Activated CD4-positive, alpha-beta T cell treated with anti-CD3 and anti-CD28 coated beads, Interleukin-2, amount 50 U/mL, for 48 hours (primary cell): ENCODE measurements around the gene MDGA2.

ENCODE experiments used
- DNase-seq, 2 experiments: peaks; one replicate each; pipeline ENCODE4 v3.0.0-alpha.2; 2020

MDGA2 gene

GRCh38 chr14:47483449-47483848, 192.0 kb downstream of the MDGA2 start:
- DNase-seq = no peak

- no peak for DNase-seq
These were observed 204.3 kb downstream of the MDGA2 start for GRCh38 chr14:47471075-47471474.

GRCh38 chr14:47466916-47467315, 208.5 kb downstream of the MDGA2 start:
- no peak for DNase-seq

GRCh38 chr14:47454025-47454424, 221.4 kb downstream of the MDGA2 start:
- DNase-seq = no peak

- no peak for DNase-seq
These were observed 228.3 kb downstream of the MDGA2 start for GRCh38 chr14:47447076-47447475.

- DNase-seq = no peak
These were observed 233.2 kb downstream of the MDGA2 start for GRCh38 chr14:47442211-47442610.

GRCh38 chr14:47439953-47440352, 235.5 kb downstream of the MDGA2 start:
- DNase-seq = no peak

- no peak for DNase-seq
These were observed 236.7 kb downstream of the MDGA2 start for GRCh38 chr14:47438650-47439140.

GRCh38 chr14:47435331-47435965, 240.0 kb downstream of the MDGA2 start:
- no peak for DNase-seq

- DNase-seq = no peak
These were observed 247.8 kb downstream of the MDGA2 start for GRCh38 chr14:47427629-47428028.

- DNase-seq = no peak
These were observed 250.1 kb downstream of the MDGA2 start for GRCh38 chr14:47425302-47425701.

GRCh38 chr14:47422191-47422590, 253.2 kb downstream of the MDGA2 start:
- DNase-seq = no peak

GRCh38 chr14:47411523-47411922, 263.9 kb downstream of the MDGA2 start:
- no peak for DNase-seq

- no peak for DNase-seq
These were observed 283.1 kb downstream of the MDGA2 start for GRCh38 chr14:47392326-47392725.

- DNase-seq = no peak
These were observed 284.4 kb downstream of the MDGA2 start for GRCh38 chr14:47390831-47391504.

- no peak for DNase-seq
These were observed 285.9 kb downstream of the MDGA2 start for GRCh38 chr14:47389535-47389934.

- DNase-seq = no peak
These were observed 309.4 kb downstream of the MDGA2 start for GRCh38 chr14:47366006-47366405.

GRCh38 chr14:47365233-47365632, 310.2 kb downstream of the MDGA2 start:
- DNase-seq = no peak

GRCh38 chr14:47353186-47353585, 322.2 kb downstream of the MDGA2 start:
- DNase-seq = no peak

- DNase-seq = no peak
These were observed 328.6 kb downstream of the MDGA2 start for GRCh38 chr14:47346849-47347248.

- no peak for DNase-seq
These were observed 330.4 kb downstream of the MDGA2 start for GRCh38 chr14:47345016-47345415.

- DNase-seq = no peak
These were observed 342.5 kb downstream of the MDGA2 start for GRCh38 chr14:47332939-47333338.

- DNase-seq = no peak
These were observed 343.3 kb downstream of the MDGA2 start for GRCh38 chr14:47332106-47332505.

GRCh38 chr14:47328376-47328775, 347.0 kb downstream of the MDGA2 start:
- DNase-seq = no peak

- no peak for DNase-seq
These were observed 348.1 kb downstream of the MDGA2 start for GRCh38 chr14:47327336-47327735.
